NCI-H526 (cell line): ENCODE results near the gene ZYX.

Experiments
- DNase-seq, 2 experiments: peaks; one replicate each; lab custom pipeline; 2025; lab: John Stamatoyannopoulos, UW

The ZYX gene, protein sequence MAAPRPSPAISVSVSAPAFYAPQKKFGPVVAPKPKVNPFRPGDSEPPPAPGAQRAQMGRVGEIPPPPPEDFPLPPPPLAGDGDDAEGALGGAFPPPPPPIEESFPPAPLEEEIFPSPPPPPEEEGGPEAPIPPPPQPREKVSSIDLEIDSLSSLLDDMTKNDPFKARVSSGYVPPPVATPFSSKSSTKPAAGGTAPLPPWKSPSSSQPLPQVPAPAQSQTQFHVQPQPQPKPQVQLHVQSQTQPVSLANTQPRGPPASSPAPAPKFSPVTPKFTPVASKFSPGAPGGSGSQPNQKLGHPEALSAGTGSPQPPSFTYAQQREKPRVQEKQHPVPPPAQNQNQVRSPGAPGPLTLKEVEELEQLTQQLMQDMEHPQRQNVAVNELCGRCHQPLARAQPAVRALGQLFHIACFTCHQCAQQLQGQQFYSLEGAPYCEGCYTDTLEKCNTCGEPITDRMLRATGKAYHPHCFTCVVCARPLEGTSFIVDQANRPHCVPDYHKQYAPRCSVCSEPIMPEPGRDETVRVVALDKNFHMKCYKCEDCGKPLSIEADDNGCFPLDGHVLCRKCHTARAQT

DNA sequence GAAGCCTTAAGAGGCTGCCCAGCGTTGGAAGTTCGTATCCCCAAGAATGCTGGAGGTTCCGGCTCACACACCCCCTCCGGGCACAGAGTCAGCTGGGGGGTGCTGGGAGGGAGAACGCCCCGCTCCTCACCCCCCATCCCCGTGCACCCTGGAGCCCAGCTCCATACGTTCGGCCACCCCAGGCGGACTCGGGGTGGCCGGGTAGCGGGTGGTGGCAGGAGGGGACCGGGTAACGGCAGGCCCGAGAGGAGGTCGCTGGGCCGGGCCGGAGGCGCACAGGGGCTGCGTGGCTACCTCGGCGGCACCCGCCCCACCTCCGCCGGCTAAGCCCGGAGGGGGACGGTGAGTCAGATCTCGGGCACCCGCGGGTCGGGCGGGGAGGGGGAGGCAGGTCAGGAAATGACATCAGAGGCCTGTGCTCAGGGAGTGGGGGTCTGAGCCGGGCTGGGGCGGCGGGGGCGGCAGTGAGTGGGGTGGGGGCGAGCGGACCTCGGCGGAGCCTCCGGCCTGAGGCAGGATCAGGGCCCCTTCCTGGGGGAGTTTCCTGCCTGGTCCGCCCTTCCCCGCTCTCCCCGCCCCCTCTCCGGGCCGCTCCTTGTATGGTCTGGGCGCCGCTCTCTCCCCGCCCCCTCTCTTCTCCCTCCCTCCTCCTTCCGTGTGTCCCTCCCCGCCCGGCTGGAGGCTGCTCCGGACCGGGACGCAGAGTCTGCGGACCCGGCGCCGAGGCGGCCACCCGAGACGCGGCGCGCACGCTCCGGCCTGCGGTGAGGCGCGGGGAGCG is at the start of gene ZYX:
TSS of gene ZYX (plus strand) at position 700 of the 781 bp plus-strand sequence. CDS start 227 bp downstream, outside the sequence.
- DNase-seq: peak in 1 of 2 experiments; percentile 87

DNA sequence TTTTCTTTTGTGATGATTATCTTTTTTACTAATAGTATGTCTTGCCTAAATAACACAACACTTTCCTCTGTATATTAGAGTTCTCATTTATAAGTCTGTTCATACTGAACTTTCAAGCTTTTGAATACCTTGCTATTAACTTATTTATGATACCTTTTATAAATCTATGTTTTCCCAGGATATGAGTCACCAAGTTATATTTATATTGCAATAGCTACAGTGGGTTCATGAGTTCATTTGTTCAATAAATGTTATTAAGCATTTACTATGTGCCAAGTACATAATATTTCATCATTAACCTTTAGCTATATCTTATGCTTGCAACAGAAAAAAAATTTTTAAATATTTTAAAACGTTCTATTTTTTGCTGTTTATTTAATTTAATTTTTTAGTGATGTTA is 46.9 kb upstream of the ZYX start:
- DNase-seq: no peak

DNA sequence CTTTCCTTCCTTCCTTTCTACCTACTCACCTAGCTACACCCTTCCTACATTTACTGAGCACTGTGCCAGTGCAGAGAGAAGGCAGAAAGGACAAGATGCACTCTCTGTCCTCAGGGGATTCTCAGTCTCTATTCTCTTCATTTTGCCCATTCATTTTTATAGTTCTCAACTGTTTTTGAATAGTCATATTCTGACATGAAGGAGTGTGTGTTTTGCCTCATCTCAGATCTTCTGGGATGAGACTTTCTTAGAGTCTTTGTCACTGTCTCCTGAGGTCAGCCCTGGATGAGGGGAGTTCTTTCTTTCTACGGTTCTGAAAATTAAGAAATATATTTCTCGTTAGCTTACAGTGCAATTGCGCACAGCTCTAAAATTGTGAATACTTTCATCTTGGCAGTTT is 43.9 kb upstream of the ZYX start:
- no peak for DNase-seq

DNA sequence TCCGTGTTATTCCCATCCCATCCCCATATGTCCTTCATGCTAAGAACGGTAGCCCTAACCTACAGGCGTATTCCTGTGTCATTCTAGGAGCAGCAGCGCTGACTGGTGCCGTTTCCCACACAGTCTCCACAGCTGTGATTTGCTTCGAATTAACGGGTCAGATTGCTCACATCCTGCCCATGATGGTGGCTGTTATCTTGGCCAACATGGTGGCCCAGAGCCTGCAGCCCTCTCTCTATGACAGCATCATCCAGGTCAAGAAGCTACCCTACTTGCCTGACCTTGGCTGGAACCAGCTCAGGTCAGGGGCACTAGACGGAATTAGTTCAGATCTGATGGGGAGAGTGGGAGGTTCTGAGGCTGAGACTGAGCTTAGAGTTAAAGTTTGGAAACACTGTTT is 39.3 kb upstream of the ZYX start:
- DNase-seq: no peak

DNA sequence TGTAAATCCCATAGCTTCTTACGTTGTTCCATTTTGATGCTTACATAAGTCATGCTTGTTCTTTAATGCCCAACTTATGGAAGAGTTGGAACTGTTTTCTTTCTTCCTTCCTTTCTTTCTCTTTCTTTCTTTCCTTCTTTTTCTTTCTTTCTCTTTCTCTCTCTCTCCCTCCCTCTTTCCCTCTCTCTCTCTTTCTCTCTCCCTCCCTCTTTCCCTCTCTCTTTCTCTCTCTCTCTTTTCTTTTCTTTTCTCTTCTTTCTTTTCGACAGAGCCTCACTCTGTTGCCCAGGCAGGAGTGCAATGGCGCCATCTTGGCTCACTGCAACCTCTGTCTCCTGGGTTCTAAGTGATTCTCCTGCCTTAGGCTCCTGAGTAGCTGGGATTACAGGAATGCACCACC is 37.5 kb upstream of the ZYX start:
- DNase-seq: no peak

DNA sequence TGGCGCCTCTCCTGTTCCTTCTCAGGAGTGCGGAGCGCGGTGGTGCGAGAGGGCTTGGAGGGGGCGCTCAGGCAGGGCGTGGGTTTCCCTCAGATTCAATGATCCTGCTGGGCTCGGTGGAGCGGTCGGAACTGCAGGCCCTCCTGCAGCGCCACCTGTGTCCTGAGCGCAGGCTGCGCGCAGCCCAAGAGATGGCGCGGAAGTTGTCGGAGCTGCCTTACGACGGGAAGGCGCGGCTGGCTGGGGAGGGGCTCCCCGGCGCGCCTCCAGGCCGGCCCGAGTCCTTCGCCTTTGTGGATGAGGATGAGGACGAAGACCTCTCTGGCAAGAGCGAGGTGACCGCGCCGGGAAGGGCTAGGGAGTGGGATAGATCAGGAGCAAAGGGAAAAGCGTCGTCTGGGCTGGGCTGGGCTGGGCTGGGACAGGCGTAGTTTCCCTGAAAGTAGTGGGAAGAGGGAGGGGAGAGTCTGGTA is 35.7 kb upstream of the ZYX start:
- peak; percentile 37 to 87 for DNase-seq

DNA sequence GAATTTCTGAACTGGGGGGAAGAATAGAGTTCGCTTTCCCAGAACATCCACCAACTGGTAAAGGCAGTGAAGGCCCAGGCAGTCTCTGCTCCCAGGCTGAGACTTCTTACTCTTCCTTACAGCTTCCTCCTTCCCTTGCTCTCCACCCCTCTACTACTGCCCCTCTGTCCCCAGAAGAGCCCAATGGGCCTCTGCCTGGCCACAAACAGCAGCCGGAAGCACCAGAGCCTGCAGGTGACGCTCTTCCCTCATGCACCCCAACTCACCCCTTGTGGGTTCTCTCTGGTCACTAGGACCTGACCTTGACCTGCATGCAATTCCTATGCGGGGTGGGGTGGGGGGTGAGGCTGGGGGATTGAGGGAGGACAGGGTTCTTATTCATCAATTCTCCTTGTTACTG is 35.1 kb upstream of the ZYX start:
- no peak for DNase-seq

DNA sequence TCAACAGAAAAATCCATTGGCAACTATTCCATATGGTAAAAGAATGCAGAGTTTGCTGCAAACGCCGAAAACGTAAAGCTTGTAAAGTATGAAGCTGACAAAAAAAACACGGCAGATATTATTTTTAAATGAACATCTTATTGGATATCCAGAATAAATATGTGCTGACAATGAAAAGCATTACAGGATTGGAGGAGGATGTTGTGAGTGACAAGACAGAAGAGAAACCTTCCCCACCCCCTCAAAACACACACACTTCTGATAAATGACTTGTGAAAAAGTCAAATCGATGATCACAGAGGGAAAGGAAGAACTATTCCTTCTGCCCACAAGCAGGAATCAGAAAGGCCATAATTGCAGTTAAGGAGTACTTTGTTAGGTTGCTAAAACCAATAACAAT is 33.2 kb upstream of the ZYX start:
- DNase-seq: no peak

DNA sequence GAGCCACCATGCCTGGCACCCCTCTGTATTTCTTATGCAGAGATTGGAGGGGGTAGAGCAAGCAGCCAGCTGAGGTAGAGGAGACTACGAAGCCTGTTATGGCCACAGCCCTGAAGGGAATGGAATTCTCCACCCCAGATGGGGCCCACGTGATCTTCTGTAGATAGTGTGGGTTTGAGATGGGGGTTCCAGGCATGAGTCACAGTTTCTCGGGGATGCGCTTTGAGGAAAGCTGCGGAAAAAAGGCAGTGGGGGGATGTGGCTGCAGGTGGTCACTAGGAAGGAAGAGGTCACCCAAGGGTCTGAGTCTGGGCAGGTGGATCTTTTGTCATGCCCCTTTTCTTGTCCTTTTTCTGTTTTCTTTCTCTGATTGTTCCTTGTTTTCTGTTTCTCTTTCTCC is 30.1 kb upstream of the ZYX start:
- no peak for DNase-seq

DNA sequence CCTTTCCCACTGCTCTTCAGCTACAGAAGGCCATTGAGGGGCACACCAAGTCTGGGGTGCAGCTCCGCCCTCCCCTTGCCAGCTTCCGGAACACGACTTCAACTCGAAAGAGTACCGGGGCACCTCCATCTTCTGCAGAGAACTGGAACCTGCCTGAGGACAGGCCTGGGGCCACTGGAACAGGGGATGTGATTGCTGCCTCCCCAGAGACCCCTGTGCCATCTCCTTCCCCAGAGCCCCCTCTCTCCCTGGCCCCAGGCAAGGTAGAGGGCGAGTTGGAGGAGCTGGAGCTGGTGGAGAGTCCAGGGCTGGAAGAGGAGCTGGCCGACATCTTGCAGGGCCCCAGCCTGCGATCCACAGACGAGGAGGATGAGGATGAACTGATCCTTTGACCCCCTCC is 29.6 kb upstream of the ZYX start:
- DNase-seq: no peak

DNA sequence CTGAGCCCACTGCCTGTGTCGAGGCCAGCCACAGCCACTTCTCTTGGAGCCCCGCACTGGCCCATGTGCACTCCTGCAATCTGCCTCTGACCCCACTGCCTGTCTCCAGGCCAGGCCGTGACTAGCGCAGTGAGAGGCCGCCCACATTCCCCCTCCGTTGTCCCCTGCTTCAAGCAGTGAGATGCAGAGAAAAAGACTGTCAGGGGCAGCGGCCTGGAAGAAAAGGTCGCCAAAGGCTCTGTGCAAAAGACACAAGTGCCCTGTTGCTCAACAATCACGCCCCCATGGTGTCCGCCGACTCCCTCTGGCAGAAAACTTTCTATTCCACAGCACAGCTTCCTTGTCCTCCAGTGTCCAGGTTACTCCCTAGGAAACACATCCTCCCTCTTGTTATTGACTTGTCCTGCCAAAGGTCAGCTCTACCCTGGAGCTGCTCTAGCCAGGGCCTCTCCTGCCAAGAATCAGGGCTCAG is 28.6 kb upstream of the ZYX start:
- no peak for DNase-seq

DNA sequence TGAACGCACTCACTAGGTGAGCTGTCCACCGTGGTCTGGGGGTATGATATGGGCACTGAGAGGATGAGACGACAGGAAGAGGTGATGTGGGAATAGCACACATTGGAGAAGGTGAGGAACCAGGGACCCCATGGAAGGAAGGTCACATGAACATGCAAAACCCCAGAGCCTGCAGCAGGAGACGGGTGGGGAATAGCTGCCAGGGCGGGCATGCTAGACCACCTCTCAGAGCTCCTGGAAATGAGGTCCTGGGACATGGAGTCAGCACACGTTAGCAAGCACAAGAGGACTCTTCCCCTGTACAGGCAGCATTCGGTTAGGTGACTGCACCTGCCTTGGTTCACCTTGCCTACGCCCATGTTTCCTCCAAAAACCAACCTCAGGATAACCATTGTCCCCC is 26.8 kb upstream of the ZYX start:
- DNase-seq: no peak

DNA sequence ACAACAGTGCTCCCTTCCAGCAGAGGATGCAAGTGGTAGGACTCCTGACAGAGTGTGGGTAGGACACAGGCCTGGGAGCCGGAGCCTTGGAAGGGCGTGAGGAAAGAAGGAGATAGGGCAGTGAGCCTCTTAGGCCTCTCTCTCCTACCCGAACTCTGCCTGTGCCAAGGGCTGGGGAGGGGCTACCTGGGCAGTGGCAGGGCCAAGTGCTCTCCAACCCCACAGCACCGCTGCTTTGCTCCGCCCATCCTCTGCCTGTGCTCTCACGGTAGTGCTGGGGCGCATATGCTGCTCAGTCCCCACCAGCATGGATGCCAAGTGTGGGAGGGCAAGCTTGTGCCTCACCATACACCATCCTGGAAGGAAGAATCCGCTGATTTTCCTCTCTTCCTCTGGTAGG is 26.2 kb upstream of the ZYX start:
- DNase-seq: no peak

DNA sequence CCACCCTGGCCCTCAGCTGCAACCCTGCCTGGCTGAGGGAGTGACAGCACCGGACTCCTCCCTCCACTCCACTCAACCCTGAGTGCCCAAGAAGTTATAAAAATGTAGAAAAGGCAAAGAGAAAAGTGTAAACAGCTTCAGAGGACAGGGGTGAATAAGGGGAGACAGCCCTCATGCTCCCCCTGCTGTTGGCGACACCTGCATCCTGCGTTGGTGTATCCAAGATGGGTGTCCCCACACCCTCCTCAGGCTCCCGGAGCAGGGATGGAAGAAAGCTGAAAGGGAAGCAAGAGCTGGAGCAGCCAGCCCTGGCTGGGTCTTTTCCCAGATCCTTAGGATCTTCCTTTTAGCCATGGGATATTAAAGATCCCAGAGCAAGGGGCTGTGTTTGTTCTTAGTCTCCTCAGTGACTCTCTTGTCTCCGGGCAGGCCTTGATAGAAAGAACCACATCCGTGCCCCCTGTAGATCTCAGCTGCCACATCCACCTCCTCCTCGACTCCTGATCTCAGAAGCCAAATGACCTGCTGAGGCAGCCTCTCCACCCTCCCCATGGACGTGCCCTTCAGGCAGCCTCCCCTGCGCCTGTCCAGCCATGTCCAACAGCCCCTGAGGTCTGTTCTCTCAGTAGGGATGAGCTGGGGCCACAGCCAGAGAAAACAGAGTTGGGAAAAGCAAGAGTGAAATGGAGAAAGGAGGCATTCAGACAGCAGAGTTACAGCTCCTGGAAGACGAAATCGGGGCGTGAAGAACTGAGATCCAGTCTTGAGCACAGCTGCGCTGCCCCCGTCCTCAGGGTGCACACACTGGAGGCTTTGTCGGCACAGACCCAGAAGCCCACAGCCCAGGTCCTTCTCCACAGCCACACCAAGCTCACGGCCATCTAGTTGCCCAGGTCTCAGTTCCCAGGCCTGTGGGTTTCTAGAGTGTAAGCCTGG is 25.4 kb upstream of the ZYX start:
- DNase-seq: no peak

DNA sequence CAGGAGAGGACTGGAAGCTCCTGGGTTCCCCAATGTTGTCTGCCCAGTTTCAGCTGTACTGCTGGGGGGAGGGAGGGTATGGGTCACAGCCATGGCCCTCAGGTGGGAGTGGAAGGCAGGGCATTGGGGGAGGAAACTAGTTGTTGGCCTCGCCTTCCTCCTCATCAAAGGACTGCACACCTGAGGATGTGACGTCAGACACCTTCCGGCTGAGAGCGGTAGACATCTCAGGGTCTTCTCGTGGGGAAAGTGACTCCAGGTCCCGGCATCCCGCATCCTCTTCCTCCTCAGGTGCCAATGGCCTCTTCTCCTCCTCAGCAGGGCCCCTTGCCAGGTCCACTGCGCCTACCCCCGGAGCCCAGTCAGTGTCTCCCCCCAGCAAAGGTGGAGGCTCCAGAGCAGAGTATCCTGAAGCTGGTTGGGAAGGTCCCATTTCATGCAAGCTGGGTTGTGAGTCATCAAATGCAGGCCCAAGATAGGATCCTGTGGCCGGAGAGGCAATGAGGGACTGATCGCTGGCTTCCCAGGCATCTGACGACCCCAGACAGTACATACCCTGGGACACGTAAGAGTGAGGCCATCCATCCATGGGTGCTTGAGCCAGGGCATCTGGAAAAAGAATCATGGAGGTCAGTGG is 24.6 kb upstream of the ZYX start:
- no peak for DNase-seq

DNA sequence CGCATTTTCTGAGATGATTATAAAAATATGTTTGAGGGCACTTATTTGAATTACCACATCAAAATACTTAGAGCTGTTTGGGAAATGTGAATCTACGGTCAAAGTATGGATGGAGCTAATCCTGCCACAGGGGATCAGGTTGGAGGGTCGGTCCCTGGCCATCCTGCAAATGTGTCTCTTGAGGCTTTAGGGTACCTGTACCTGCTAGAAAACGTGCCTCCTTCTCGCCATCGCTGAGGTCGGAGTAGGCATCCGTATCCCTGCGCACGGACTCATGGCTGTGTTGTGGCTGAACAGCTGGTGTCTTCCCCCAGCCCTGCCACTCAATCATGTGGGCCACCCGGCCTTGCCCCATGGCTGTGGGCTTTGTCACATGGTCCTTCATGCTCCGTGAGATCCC is 22.5 kb upstream of the ZYX start:
- DNase-seq: no peak

DNA sequence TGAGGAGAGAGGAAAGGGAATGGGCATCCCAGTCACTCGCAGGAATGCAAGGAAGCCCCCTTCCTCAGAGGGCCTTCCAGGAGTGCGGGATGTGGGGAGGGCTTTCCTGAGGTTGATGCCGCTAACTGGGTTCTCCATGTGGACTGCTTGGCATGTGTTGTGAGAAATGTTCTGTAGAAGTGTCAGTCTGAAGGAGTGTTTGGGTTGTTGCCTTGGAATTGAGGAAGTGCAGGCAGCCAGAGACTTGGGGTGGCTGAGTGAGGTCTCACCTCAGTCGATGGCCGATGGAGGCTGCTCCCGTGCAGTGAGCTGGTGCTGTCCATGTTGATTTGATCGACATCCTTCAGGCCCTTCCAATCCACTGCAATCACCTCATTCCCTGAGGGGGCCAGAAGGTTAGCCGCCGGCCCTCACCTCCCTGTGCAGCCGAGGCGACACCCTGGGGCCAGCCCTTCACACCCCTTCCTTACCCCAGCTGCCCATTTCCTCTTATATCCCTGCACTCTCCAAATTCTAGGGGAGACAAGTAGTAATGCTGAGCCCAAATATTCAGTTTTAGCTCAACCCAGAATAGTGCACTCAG is 21.3 kb upstream of the ZYX start:
- no peak for DNase-seq

DNA sequence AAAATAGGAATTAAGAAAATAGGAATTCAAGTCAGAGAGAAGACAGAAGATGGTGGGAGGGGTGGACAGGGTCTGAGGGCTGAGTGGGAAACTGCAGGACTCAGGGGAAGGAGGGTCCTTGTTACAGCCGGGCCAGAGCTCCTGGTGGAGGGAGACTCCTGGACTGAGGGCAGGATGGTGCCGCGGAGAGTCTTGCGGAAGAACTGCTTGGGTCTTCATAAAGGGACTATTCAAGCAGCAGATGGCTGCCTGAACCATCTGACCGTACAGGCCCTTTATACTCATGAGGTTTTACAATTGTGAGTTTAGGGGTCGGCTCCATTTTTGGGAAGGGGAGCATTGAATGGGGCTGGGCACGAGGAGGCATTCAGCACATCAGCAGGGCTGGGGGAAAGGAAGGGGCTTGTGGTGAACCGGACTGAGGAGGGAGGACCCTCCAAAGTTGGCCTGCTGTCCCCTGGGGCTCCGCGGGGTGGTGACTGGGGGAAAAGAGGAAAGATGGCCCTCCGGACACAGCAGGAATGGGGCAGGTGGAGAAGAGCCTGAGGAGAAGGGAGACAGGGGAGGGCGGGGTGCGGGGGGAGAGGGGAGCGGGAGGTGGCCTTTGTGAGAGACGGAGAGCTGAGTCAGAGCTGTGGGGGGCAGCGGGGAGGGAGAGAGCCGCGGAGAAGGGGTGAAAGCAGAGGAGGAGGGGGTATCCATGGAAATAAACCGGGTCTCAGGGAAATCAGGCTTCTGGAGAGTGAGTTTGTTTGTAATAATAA is 20.2 kb upstream of the ZYX start:
- DNase-seq: peak in 1 of 2 experiments; percentile 30

DNA sequence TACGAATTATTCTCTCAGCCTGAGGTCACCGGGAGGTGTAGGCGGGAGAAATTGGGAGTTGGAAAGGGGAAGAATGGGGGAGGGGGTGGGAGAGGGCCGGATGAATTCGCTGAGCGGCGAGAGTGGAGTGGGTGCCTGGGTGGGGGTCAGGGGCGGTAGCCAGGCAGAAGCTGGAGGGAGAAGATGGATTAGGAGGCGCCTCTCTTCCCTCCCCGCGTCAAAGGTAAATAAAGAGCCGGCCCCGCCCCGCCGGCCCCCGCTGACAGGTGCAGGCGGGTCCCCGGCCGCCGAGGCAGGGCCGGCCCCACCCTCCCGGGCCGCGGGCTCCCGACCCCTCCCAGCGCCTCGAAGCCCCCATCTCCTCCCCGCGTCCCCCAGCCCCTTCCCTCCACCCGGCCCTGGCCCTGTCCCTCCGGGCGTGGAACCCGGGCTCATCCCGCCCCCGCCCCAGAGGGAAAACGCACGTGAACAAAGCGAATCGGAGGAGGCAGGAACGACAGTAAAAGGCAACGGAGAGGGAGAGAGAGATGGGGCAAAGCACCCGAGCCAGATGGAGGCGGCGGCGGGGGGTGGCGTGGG is 19.5 kb upstream of the ZYX start:
- peak in 1 of 2 experiments; percentile 45 for DNase-seq
